ENCODE data around the gene SNTG2. TPM values are rescaled to one million over a fixed set of nuclear protein-coding genes. Genes with fewer than 3 reads are reported as not detected.

Gene SNTG2
- total RNA-seq, 2 donors from 2014 or later = 2.5 to 3.8 TPM

DNA sequence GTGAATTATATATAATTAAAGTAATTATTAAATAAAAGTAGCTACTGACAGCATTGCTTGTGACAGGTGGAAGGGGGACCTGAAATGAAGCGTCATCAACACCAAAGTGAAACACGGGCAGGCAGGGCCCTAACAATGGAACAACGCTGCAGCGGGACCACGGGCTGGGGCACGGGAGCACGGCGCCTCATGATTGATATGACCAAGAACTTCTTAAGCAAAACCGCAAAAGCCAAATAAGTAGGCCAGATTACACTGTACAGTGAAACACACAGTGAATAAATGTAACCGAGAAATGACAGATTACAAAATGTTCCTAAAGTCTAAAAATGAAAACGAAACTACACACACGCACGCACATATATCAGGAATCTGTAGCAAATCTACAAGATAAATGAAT is 81.4 kb downstream of the SNTG2 start:
- H3K4me1 Mint-ChIP-seq (ENCODE audit: low read depth) = no peaks in the 10 kb centered on the region
- ATAC-seq (replicated peaks in 1 of 2) (peak; percentile 64 to 97), DNase-seq (peak; percentile 18 to 44)
- H3K4me3 Mint-ChIP-seq = peak overlapping the region in 1 of 2 donors; percentile 58
- no peak overlapping the region for H3K27ac Mint-ChIP-seq
- peaks cover 0 to 3% of the 10 kb centered on the region in 2 donors for H3K36me3 Mint-ChIP-seq (ENCODE audit: insufficient read depth in 2 of 2)
- no peaks in the 10 kb centered on the region for H3K27me3 Mint-ChIP-seq (ENCODE audit: low read depth)
- H3K9me3 Mint-ChIP-seq = peaks cover 0 to 3% of the 10 kb centered on the region in 2 donors

DNA sequence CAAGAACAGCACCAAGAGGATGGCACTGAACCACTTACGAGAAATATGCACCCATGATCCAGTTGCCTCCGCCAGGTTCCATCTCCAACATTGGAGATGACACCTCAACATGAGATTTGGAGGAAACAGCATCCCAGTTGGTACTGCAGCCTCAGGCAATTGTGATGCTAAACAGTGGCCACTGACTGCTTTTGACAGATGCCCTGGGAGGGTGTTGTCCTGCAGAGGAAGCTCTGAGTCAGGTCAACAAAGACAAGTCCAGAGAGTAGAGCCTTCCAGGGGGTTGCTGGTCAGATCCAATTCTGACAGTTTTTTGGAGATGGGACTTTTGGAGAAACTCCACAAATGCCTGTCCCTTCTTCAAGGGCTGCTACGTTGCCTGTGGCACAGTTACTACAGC is 82.4 kb downstream of the SNTG2 start:
- Mint-ChIP-seq H3K36me3 (ENCODE audit: insufficient read depth in 2 of 2) (peaks cover 0 to 3% of the 10 kb centered on the region in 2 donors), H3K27me3 (ENCODE audit: low read depth) (no peaks in the 10 kb centered on the region), H3K9me3 (peaks cover 0 to 3% of the 10 kb centered on the region in 2 donors), H3K4me1 (ENCODE audit: low read depth) (no peaks in the 10 kb centered on the region), H3K27ac (no peak overlapping the region), H3K4me3 (no peak overlapping the region)
- ATAC-seq (replicated peaks in 1 of 2) = no peak
- no peak for DNase-seq

DNA sequence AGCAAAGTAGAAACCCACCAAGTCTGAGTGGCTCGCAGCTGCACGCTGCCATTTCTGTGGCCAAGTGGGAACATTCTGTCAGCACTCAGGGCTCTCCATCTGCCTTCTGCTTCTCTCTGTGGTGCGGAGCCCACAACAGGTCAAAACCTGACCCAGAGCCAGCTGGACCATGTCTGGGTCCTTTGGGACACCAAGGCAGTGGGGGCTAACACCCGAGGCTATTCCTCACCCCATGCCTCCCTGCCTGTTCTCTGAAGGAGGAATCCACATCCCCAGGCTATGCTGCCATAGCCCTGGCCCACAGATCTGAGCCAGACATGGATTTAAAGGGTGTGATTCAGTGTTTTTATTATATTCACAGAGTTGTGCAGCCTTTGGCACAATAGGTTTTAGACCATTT is 86.4 kb downstream of the SNTG2 start:
- Mint-ChIP-seq H3K9me3 (peaks cover 0 to 3% of the 10 kb centered on the region in 2 donors), H3K27ac (no peak overlapping the region), H3K36me3 (ENCODE audit: insufficient read depth in 2 of 2) (peaks cover 0 to 3% of the 10 kb centered on the region in 2 donors), H3K27me3 (ENCODE audit: low read depth) (no peaks in the 10 kb centered on the region), H3K4me3 (no peak overlapping the region), H3K4me1 (ENCODE audit: low read depth) (no peaks in the 10 kb centered on the region)
- no peak for DNase-seq
- no peak for ATAC-seq (replicated peaks in 1 of 2)

DNA sequence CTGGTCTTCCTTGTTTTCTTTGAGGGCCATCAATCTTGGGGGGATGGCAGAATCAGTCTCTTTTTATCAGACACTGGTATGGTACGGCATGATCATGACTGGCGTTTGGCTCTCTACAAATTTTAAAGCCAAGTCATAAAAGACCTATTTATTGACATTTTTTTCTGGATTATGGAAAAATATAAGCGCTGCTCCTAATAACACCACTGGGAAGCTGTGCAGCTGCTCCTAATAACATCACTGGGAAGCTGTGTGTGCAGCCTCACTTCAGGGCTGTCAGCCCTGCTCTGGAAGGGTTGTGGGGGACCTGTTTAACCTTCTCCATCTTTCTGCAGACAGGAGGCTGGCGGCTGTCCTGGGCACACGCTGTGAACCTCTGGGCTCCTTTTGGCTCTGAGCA is 88.9 kb downstream of the SNTG2 start:
- H3K4me1 Mint-ChIP-seq (ENCODE audit: low read depth) = no peaks in the 10 kb centered on the region
- H3K9me3 Mint-ChIP-seq = peaks cover 2 to 4% of the 10 kb centered on the region in 2 donors
- no peak for ATAC-seq (replicated peaks in 1 of 2)
- no peak overlapping the region for H3K4me3 Mint-ChIP-seq
- DNase-seq = no peak
- no peaks in the 10 kb centered on the region for H3K27me3 Mint-ChIP-seq (ENCODE audit: low read depth)
- no peak overlapping the region for H3K27ac Mint-ChIP-seq
- H3K36me3 Mint-ChIP-seq (ENCODE audit: insufficient read depth in 2 of 2) = peaks cover 6% of the 10 kb centered on the region in 2 donors

DNA sequence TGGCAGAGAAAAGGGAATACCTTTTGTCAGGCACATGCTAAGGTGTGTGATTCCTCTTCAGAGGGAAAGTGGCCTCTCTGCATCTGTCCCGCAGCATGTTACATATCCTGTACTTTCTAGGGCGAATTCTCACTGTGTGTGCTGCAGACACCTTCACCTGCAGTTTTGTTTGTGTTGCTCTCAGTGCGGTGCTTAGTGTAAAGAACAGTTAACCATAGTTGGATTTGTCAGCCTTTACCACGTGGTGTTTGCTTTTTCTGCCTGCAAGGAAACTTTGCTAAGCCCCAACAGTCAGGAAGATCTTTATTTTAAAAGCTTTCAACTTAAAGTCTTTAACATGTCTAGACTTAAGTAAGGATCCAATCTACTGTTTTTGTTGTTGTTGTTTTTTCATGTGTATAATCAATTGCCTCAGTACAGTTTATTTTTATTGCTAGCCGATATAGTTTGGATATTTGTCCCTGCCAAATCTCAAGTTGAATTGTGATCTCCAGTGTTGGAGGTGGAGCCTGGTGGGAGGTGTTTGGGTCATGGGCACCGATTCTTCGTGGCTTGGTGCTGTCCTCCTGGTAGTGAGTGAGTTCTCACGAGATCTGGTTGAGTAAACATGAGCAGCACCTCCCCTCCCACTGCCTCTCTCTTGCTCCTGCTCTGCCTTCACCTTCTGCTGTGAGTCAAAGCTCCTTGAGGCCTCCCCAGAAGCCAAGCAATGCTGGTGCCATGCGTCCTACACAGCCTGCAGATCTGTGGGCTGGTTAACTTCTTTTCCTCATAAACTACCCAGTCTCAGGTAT is 90.6 kb downstream of the SNTG2 start:
- peaks cover 6 to 8% of the 10 kb centered on the region in 2 donors for H3K36me3 Mint-ChIP-seq (ENCODE audit: insufficient read depth in 2 of 2)
- ATAC-seq (replicated peaks in 1 of 2) (peak in 1 of 2 donors; percentile 75), DNase-seq (peak in 1 of 2 donors; percentile 18)
- H3K9me3 Mint-ChIP-seq = peaks cover 2 to 4% of the 10 kb centered on the region in 2 donors
- no peak overlapping the region for H3K27ac Mint-ChIP-seq
- no peak overlapping the region for H3K4me3 Mint-ChIP-seq
- H3K4me1 Mint-ChIP-seq (ENCODE audit: low read depth) = peaks cover 9% of the 10 kb centered on the region
- peaks cover 3% of the 10 kb centered on the region for H3K27me3 Mint-ChIP-seq (ENCODE audit: low read depth)

DNA sequence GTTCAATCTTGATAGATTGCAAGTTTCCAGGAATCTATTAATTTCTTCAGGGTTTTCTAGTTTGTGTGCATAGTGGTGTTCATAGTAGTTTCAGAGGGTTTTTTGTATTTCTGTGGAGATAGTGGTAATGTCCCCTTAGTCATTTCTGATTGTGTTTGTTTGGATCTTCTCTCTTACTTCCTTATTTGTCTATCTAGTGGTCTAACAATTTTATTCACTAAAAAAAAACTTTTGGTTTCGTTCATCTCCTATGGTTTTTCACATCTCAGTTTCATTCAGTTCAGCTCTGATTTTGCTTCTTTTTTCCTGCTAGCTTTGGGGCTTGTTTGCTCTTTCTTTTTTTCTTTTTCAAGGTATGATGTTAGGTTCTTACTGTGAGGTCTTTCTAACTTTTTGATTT is 94.5 kb downstream of the SNTG2 start:
- ATAC-seq (replicated peaks in 1 of 2) = no peak
- peaks cover 9% of the 10 kb centered on the region for H3K4me1 Mint-ChIP-seq (ENCODE audit: low read depth)
- H3K36me3 Mint-ChIP-seq (ENCODE audit: insufficient read depth in 2 of 2) = peaks cover 6 to 14% of the 10 kb centered on the region in 2 donors

DNA sequence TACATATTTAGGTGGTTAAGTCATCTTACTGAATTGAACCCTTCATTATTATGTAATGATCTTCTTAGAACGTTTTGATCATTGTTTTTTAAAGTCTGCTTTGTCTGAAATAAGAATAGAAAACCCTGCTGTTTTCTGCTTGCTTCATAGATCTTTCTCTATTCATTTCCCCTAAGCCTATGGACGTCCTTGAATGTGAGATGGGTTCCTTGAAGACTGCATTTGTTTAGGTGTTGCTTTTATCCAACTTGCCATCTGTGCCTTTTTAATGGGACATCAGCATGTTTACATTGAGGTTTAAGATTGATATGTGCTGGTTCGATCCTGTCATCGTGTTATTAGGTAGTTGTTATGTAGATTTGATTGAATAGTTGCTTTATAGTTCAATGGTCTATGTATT is 95.4 kb downstream of the SNTG2 start:
- ATAC-seq (replicated peaks in 1 of 2) (no peak), DNase-seq (no peak)
- Mint-ChIP-seq H3K36me3 (ENCODE audit: insufficient read depth in 2 of 2) (peaks cover 6 to 14% of the 10 kb centered on the region in 2 donors), H3K27ac (no peak overlapping the region), H3K9me3 (peaks cover 2 to 4% of the 10 kb centered on the region in 2 donors), H3K27me3 (ENCODE audit: low read depth) (peaks cover 23% of the 10 kb centered on the region), H3K4me1 (ENCODE audit: low read depth) (peaks cover 9% of the 10 kb centered on the region), H3K4me3 (no peak overlapping the region)

More for the DNA sequence above, 94.5 kb downstream of the SNTG2 start:
- Mint-ChIP-seq H3K27ac (no peak overlapping the region), H3K27me3 (ENCODE audit: low read depth) (peaks cover 21% of the 10 kb centered on the region), H3K4me3 (no peak overlapping the region), H3K9me3 (peaks cover 2 to 4% of the 10 kb centered on the region in 2 donors)
- no peak for DNase-seq

DNA sequence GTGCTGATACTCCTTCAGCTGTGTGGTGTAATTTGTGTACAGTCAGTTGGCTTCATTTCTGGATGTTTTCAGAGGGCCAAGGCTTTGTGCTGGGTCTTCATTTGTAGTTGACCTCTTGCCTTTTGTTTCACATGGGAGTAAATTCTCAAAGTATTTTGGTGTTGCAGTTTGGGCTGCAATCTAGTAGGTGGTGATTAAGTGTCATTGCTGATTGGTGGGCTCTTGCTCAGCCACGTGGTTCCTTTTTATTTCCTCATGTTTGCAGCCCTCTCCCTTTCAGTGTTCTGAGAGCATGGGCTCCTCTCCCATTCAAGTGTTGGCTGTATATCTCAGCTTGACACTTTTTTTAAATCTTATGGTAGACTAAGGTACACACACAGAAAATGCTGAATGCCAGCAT is 96.8 kb downstream of the SNTG2 start:
- Mint-ChIP-seq H3K27ac (no peak overlapping the region), H3K9me3 (peaks cover 2 to 4% of the 10 kb centered on the region in 2 donors), H3K4me1 (ENCODE audit: low read depth) (peaks cover 9% of the 10 kb centered on the region), H3K36me3 (ENCODE audit: insufficient read depth in 2 of 2) (peaks cover 6 to 11% of the 10 kb centered on the region in 2 donors), H3K4me3 (no peak overlapping the region), H3K27me3 (ENCODE audit: low read depth) (peaks cover 23% of the 10 kb centered on the region)
- DNase-seq (no peak), ATAC-seq (replicated peaks in 1 of 2) (no peak)

DNA sequence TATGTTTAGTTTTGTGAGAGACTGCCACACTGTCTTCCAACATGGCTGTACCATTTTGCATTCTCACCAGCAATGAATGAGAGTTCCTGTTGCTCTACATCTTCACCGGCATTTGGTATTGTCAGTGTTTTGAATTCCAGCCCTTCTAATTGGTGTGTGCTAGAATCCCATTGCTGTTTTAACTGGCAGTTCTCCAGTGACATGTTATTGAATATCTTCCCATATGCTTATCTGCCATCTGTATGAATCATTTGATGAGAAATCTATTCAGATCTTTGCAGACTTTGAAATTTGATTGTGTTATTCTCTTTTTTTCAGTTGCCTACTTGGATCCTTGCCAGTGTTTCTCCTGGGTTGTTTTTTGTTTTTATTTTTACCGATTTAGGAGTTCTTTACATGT is 99.0 kb downstream of the SNTG2 start:
- Mint-ChIP-seq H3K27ac (no peak overlapping the region), H3K4me1 (ENCODE audit: low read depth) (peaks cover 9% of the 10 kb centered on the region), H3K27me3 (ENCODE audit: low read depth) (peaks cover 23% of the 10 kb centered on the region), H3K4me3 (no peak overlapping the region), H3K9me3 (no peaks in the 10 kb centered on the region), H3K36me3 (ENCODE audit: insufficient read depth in 2 of 2) (peaks cover 0 to 7% of the 10 kb centered on the region in 2 donors)
- ATAC-seq (replicated peaks in 1 of 2) (no peak), DNase-seq (no peak)

DNA sequence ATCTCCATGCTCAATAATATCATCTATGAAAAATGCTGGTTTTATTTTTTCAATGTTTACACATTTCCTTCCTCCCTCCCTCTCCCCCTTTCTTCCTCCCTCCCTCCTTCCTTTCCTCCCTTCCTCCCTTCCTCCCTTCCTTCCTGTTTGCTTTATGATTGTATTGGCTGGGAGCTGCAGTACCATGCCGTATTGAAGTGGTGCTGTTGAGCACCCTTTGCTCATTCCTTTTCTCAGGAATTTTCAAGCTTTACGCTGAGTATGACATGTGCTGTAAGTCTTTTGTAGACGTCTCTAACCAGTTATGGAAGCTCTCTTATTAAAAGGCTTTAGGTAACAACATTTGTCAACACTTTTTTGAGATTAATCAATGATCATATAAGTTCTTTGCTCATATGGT is 100.4 kb downstream of the SNTG2 start:
- Mint-ChIP-seq H3K4me3 (no peak overlapping the region), H3K27ac (no peak overlapping the region), H3K4me1 (ENCODE audit: low read depth) (no peaks in the 10 kb centered on the region), H3K36me3 (ENCODE audit: insufficient read depth in 2 of 2) (peaks cover 3 to 9% of the 10 kb centered on the region in 2 donors), H3K27me3 (ENCODE audit: low read depth) (peaks cover 21% of the 10 kb centered on the region), H3K9me3 (no peaks in the 10 kb centered on the region)
- DNase-seq (no peak), ATAC-seq (replicated peaks in 1 of 2) (no peak)

DNA sequence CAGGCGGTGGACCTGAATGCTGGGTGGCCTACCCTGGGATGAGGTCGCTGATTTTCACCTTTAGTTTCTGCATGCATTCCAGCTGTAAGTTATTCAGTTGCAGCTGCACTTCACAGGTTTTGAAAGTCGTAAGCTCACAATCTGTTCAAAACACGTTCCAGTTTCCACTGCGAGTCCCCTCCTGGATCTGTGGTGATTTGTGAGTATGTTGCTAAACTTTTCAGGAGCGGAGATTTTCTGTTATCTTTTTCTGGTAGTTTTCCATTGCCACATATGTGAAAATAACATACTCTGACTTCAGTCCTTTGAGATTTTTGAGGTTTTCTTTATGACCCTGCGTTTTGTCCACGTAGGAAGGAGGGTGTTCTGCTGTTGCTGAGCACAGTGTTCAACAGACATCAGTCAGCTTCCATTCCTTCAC is 102.1 kb downstream of the SNTG2 start:
- Mint-ChIP-seq H3K4me3 (no peak overlapping the region), H3K4me1 (ENCODE audit: low read depth) (no peaks in the 10 kb centered on the region), H3K27me3 (ENCODE audit: low read depth) (peaks cover 14% of the 10 kb centered on the region), H3K9me3 (no peaks in the 10 kb centered on the region), H3K36me3 (ENCODE audit: insufficient read depth in 2 of 2) (peaks cover 3 to 7% of the 10 kb centered on the region in 2 donors), H3K27ac (no peak overlapping the region)
- ATAC-seq (replicated peaks in 1 of 2) (no peak), DNase-seq (no peak)

DNA sequence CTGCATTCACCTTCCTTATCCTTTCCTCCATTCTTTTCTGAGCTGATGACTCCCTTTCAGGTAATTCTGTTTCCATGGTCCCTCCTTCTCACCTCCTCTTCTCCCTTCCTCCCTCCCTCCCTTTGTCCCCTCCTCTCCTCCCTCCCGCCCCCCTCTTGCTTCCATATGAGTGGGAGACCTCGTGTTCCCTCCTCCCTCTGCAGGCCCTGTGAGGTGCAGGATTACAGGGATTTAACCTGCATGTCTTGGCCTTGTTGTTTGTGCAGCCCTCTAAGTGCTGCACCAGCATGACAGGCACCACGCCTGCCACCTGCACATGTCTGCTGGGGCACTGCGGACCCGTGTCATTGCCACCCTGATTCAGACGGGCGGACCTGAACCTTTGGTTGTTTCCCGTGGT is 103.1 kb downstream of the SNTG2 start:
- H3K9me3 Mint-ChIP-seq = no peaks in the 10 kb centered on the region
- peaks cover 14% of the 10 kb centered on the region for H3K27me3 Mint-ChIP-seq (ENCODE audit: low read depth)
- no peaks in the 10 kb centered on the region for H3K4me1 Mint-ChIP-seq (ENCODE audit: low read depth)
- H3K27ac Mint-ChIP-seq = no peak overlapping the region
- DNase-seq = no peak
- no peak for ATAC-seq (replicated peaks in 1 of 2)
- no peak overlapping the region for H3K4me3 Mint-ChIP-seq
- H3K36me3 Mint-ChIP-seq (ENCODE audit: insufficient read depth in 2 of 2) = peaks cover 3 to 7% of the 10 kb centered on the region in 2 donors

DNA sequence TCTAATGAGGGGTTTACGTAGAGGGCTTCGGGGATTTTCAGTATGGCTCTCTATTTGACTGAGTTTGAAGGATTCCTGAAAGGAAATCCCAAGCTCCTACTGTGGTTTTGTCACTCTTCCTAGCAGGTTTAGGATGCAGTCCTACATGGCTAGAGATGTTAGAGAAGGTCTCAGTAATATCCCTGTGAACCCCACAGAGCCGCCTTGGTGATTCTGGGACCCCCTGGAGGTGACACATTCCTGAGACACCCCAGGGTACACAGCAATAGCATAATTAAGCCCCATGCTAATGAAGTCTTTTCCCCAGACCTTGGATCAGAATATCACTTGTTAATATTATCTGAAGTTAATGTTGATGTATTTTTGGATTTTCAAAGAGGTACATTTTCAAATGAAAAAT is 103.8 kb downstream of the SNTG2 start:
- Mint-ChIP-seq H3K36me3 (ENCODE audit: insufficient read depth in 2 of 2) (peaks cover 3% of the 10 kb centered on the region in 2 donors), H3K4me1 (ENCODE audit: low read depth) (no peaks in the 10 kb centered on the region), H3K9me3 (no peaks in the 10 kb centered on the region), H3K27me3 (ENCODE audit: low read depth) (peaks cover 9% of the 10 kb centered on the region), H3K4me3 (no peak overlapping the region), H3K27ac (peak overlapping the region; percentile 55)
- DNase-seq = no peak
- ATAC-seq (replicated peaks in 1 of 2) = no peak

Data from activated T-cell treated with anti-CD3 and anti-CD28 coated beads, Interleukin-2, amount 50 U/mL, for 72 hours (primary cell).